Activated B cell treated with CpG ODN at 0.5 μM for 24 hours (primary cell): ENCODE data around the gene C2CD5. TPM values are rescaled to one million over a fixed set of nuclear protein-coding genes. Genes with fewer than 3 reads are reported as not detected.
"Not testable (repeated sequence)": the region's sequence is repeated elsewhere in the genome, so short reads cannot be mapped to it uniquely, and the experiment has no call there.

Experiments
- ATAC-seq: fragments of 200-7000 bp; cut with Tn5 transposase; one replicate; pipeline ENCODE4 v1.10.0; 2021; ENCODE audit warnings: low read depth, mild to moderate bottlenecking, moderate library complexity
- CTCF ChIA-PET: fragments of 350-600 bp; sonication (Branson Sonifier 250); formaldehyde crosslinking; loops from one replicate; lab custom pipeline; 2021; ENCODE audit warnings: antibody characterized with exemption; lab: Charles Lee
- POLR2A ChIA-PET: fragments of 350-600 bp; sonication (Branson Sonifier 250); formaldehyde crosslinking; loops from one replicate; lab custom pipeline; 2021; ENCODE audit warnings: antibody characterized with exemption; lab: Charles Lee
- DNase-seq: peaks from one replicate; pipeline ENCODE4 v3.0.0; 2022
- H3K27ac Mint-ChIP-seq: one replicate; pipeline ENCODE4 v1.8.0; 2020; ENCODE audit warnings: mixed read lengths
- H3K27me3 Mint-ChIP-seq: one replicate; pipeline ENCODE4 v1.8.0; 2021; ENCODE audit warnings: mixed read lengths
- H3K36me3 Mint-ChIP-seq: one replicate; pipeline ENCODE4 v1.8.0; 2021; ENCODE audit warnings: low read depth, mixed read lengths
- H3K4me1 Mint-ChIP-seq: one replicate; pipeline ENCODE4 v1.8.0; 2021; ENCODE audit warnings: mixed read lengths
- H3K4me3 Mint-ChIP-seq: one replicate; pipeline ENCODE4 v1.8.0; 2020; ENCODE audit warnings: mild to moderate bottlenecking, mixed read lengths
- H3K9me3 Mint-ChIP-seq: one replicate; pipeline ENCODE4 v1.8.0; 2020; ENCODE audit warnings: mixed read lengths
- CTCF ChIP-seq: fragments of 200-600 bp; IDR thresholded peaks from one replicate; pipeline ENCODE4 v1.8.0; 2022; ENCODE audit warnings: antibody characterized with exemption, mild to moderate bottlenecking
- intact Hi-C: fragments of 100-400 bp; cut with micrococcal nuclease; formaldehyde crosslinking; loops from one replicate; pipeline ENCODE4 v1.15.1; 2024
- total RNA-seq: library from RNA; stranded (reverse); gene quantifications from 2 replicates; pipeline ENCODE4 v1.2.3, GENCODE V29; 2022

The C2CD5 gene
- total RNA-seq, 1 donor from 2014 or later = 38.4 TPM

GRCh38 chr12:22447223-22447622 lies 97.1 kb downstream of the C2CD5 start:
- ChIA-PET CTCF (no interaction called here), POLR2A (no interaction called here)
- TF ChIP-seq CTCF = no peak
- ATAC-seq (no peak), DNase-seq (no peak)
- intact Hi-C loops = no loop called here
- Mint-ChIP-seq H3K9me3 (no peaks in the 10 kb centered on the region), H3K4me3 (no peak overlapping the region), H3K36me3 (peaks cover 25% of the 10 kb centered on the region), H3K27me3 (no peaks in the 10 kb centered on the region), H3K27ac (no peak overlapping the region), H3K4me1 (no peaks in the 10 kb centered on the region)

- H3K36me3 Mint-ChIP-seq, POLR2A ChIA-PET, H3K27me3 Mint-ChIP-seq, H3K4me3 Mint-ChIP-seq, H3K27ac Mint-ChIP-seq, DNase-seq, H3K4me1 Mint-ChIP-seq, H3K9me3 Mint-ChIP-seq, ATAC-seq: not testable (repeated sequence)
- CTCF ChIA-PET = interaction anchor here (1.3 to 1.8 kb wide), 3 partner anchors 343 to 747 kb away, joined by 16 to 24 read pairs (median 17); no protein-coding TSS in a partner anchor
- intact Hi-C loops = loop anchor here (5.0 kb wide), 2 partner anchors 183 to 1982 kb away; partner anchors contain the start of gene ETNK1
Measured at GRCh38 chr12:22444317-22444665, 100.1 kb downstream of the C2CD5 start.

- CTCF ChIA-PET = interaction anchor here (0.8 to 1.8 kb wide), 10 partner anchors 9 to 746 kb away, joined by 3 to 24 read pairs (median 6); no protein-coding TSS in a partner anchor
Measured at GRCh38 chr12:22443379-22444316, 100.7 kb downstream of the C2CD5 start.

GRCh38 chr12:22437031-22437806 lies 107.1 kb downstream of the C2CD5 start:
- Mint-ChIP-seq H3K9me3 (no peaks in the 10 kb centered on the region), H3K36me3 (no peaks in the 10 kb centered on the region), H3K27me3 (no peaks in the 10 kb centered on the region), H3K4me3 (no peak overlapping the region), H3K27ac (no peak overlapping the region), H3K4me1 (no peaks in the 10 kb centered on the region)
- no peak for ATAC-seq
- CTCF ChIA-PET = no interaction called here
- TF ChIP-seq CTCF = no peak
- no peak for DNase-seq
- POLR2A ChIA-PET = no interaction called here
- intact Hi-C loops = no loop called here

More at GRCh38 chr12:22443379-22444316, 100.7 kb downstream of the C2CD5 start:
- intact Hi-C loops = loop anchor here (1.0 to 5.0 kb wide), 6 partner anchors 109 to 1981 kb away; partner anchors contain the start of genes ETNK1 and ST8SIA1
- DNase-seq = no peak
- no peak overlapping the region for H3K27ac Mint-ChIP-seq
- no peak overlapping the region for H3K4me3 Mint-ChIP-seq
- TF ChIP-seq CTCF = peak; percentile 37
- POLR2A ChIA-PET = no interaction called here
- ATAC-seq = peak; percentile 100
- no peaks in the 10 kb centered on the region for H3K9me3 Mint-ChIP-seq
- H3K36me3 Mint-ChIP-seq = peaks cover 4% of the 10 kb centered on the region
- no peaks in the 10 kb centered on the region for H3K4me1 Mint-ChIP-seq
- H3K27me3 Mint-ChIP-seq = no peaks in the 10 kb centered on the region

GRCh38 chr12:22435583-22435982 lies 108.8 kb downstream of the C2CD5 start:
- Mint-ChIP-seq H3K4me3 (no peak overlapping the region), H3K9me3 (no peaks in the 10 kb centered on the region), H3K27ac (no peak overlapping the region), H3K4me1 (peaks cover 7% of the 10 kb centered on the region), H3K27me3 (no peaks in the 10 kb centered on the region), H3K36me3 (no peaks in the 10 kb centered on the region)
- POLR2A ChIA-PET = no interaction called here
- DNase-seq (no peak), ATAC-seq (no peak)
- CTCF ChIA-PET = interaction anchor here (1.4 kb wide), 1 partner anchor 8 kb away, joined by 8 read pairs; no protein-coding TSS in a partner anchor
- intact Hi-C loops = no loop called here
- no peak for TF ChIP-seq CTCF
